ENCODE measurements around the gene SMPD2. TPM values are rescaled to one million over a fixed set of nuclear protein-coding genes. Genes with fewer than 3 reads are reported as not detected.

Gene SMPD2
- total RNA-seq, 1 experiment from 2014 or later = 14.7 TPM

DNA sequence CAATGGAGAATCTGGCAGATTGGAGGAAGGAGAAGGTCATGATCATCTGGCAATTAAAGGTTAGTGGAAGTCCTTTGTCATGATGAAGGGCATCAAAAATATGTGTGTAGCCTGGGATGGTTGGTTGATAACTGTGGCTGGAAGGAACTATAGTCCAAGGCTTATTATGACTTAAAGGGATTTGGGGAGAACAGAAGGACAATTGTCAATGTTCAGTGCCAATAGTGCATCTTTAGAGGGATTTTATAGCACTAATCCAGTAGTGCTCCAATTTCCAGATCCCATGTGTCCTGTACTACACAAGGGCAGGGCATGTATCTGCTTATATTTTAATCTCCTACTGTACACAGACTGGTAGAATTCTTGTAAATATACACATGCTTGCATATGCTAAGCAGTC is 47.5 kb downstream of the SMPD2 start:
- DNase-seq (ENCODE audit: low read depth, low spot score) (no peak), ATAC-seq (no peak)
- Histone ChIP-seq H3K9me2 (ENCODE audit: insufficient read depth) (no peaks in the 10 kb centered on the region), H3K4me2 (ENCODE audit: low read length) (no peak overlapping the region), H3K9me3 (ENCODE audit: control insufficient read depth in 1 of 2, insufficient read depth in 1 of 2, low read depth in 1 of 2, low read length in 2 of 2) (no peaks in the 10 kb centered on the region), H3K4me3 (replicated peaks in 1 of 2; ENCODE audit: low read depth in 1 of 2, low read length in 2 of 2) (no peak overlapping the region), H2AFZ (ENCODE audit: low read depth, low read length, poor library complexity, severe bottlenecking) (no peak overlapping the region), H3K79me2 (ENCODE audit: insufficient read depth, low read length) (no peaks in the 10 kb centered on the region), H3K27ac (ENCODE audit: low read depth, low read length) (no peak overlapping the region), H3K4me1 (ENCODE audit: control insufficient read depth in 1 of 2, insufficient read depth in 2 of 2, low read length in 2 of 2) (peaks cover 0 to 10% of the 10 kb centered on the region in 2 experiments; a peak in 3 of 4 replicates), H3K27me3 (ENCODE audit: insufficient read depth, low read length) (no peaks in the 10 kb centered on the region), H4K20me1 (ENCODE audit: insufficient read depth) (no peaks in the 10 kb centered on the region), H3K36me3 (ENCODE audit: control insufficient read depth in 1 of 2, insufficient read depth in 2 of 2, low read length in 2 of 2) (no peaks in the 10 kb centered on the region), H3K9ac (ENCODE audit: low read length) (no peak overlapping the region)
- RAD21 ChIA-PET (ENCODE audit: low non-redundant PET in 1 of 2, low total read pairs in 2 of 2, uncharacterized antibody in 2 of 2, unreplicated experiment in 2 of 2) = no interaction called here
- no TSS peak for BruUV-seq (replicated peaks)
- CTCF ChIA-PET = no interaction called here
- TF ChIP-seq YY1 (IDR thresholded peaks at IDR 0.05; ENCODE audit: extremely low read depth, insufficient replicate concordance, low read depth, low read length) (no peak), TCF7L2 (IDR thresholded peaks at IDR 0.05; ENCODE audit: borderline replicate concordance, extremely low read depth, insufficient read depth, insufficient read length) (no peak), FOSL1 (IDR thresholded peaks at IDR 0.05; ENCODE audit: low read depth) (no peak), RAD21 (IDR thresholded peaks at IDR 0.05; ENCODE audit: low read depth) (no peak), SP1 (IDR thresholded peaks at IDR 0.05; ENCODE audit: low read depth) (no peak), POLR2A (IDR thresholded peaks at IDR 0.05; ENCODE audit: borderline replicate concordance, extremely low read depth, insufficient read depth, insufficient read length) (no peak), CEBPB (IDR thresholded peaks at IDR 0.05; ENCODE audit: low read depth) (no peak), CBX3 (IDR thresholded peaks at IDR 0.05; ENCODE audit: low read depth) (no peak), ZFX (IDR thresholded peaks at IDR 0.05) (no peak), SRF (IDR thresholded peaks at IDR 0.05; ENCODE audit: low read depth) (no peak), ELF1 (IDR thresholded peaks at IDR 0.05; ENCODE audit: borderline replicate concordance, low read depth) (no peak), POLR2AphosphoS5 (IDR thresholded peaks at IDR 0.05; ENCODE audit: low read depth, low read length) (no peak), EZH2 (IDR thresholded peaks at IDR 0.05) (no peak), EGR1 (IDR thresholded peaks at IDR 0.05; ENCODE audit: low read depth) (no peak)
- TF ChIP-seq, protein P1, sequence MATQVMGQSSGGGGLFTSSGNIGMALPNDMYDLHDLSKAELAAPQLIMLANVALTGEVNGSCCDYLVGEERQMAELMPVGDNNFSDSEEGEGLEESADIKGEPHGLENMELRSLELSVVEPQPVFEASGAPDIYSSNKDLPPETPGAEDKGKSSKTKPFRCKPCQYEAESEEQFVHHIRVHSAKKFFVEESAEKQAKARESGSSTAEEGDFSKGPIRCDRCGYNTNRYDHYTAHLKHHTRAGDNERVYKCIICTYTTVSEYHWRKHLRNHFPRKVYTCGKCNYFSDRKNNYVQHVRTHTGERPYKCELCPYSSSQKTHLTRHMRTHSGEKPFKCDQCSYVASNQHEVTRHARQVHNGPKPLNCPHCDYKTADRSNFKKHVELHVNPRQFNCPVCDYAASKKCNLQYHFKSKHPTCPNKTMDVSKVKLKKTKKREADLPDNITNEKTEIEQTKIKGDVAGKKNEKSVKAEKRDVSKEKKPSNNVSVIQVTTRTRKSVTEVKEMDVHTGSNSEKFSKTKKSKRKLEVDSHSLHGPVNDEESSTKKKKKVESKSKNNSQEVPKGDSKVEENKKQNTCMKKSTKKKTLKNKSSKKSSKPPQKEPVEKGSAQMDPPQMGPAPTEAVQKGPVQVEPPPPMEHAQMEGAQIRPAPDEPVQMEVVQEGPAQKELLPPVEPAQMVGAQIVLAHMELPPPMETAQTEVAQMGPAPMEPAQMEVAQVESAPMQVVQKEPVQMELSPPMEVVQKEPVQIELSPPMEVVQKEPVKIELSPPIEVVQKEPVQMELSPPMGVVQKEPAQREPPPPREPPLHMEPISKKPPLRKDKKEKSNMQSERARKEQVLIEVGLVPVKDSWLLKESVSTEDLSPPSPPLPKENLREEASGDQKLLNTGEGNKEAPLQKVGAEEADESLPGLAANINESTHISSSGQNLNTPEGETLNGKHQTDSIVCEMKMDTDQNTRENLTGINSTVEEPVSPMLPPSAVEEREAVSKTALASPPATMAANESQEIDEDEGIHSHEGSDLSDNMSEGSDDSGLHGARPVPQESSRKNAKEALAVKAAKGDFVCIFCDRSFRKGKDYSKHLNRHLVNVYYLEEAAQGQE (IDR thresholded peaks at IDR 0.05; ENCODE audit: low read depth) = no peak
- TF ChIP-seq, protein P2, sequence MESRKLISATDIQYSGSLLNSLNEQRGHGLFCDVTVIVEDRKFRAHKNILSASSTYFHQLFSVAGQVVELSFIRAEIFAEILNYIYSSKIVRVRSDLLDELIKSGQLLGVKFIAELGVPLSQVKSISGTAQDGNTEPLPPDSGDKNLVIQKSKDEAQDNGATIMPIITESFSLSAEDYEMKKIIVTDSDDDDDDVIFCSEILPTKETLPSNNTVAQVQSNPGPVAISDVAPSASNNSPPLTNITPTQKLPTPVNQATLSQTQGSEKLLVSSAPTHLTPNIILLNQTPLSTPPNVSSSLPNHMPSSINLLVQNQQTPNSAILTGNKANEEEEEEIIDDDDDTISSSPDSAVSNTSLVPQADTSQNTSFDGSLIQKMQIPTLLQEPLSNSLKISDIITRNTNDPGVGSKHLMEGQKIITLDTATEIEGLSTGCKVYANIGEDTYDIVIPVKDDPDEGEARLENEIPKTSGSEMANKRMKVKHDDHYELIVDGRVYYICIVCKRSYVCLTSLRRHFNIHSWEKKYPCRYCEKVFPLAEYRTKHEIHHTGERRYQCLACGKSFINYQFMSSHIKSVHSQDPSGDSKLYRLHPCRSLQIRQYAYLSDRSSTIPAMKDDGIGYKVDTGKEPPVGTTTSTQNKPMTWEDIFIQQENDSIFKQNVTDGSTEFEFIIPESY (IDR thresholded peaks at IDR 0.05; ENCODE audit: extremely low read depth, insufficient replicate concordance, low read length) = no peak
- TF ChIP-seq, protein P3, sequence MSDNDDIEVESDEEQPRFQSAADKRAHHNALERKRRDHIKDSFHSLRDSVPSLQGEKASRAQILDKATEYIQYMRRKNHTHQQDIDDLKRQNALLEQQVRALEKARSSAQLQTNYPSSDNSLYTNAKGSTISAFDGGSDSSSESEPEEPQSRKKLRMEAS (IDR thresholded peaks at IDR 0.05) = no peak
- TF ChIP-seq, protein P4, sequence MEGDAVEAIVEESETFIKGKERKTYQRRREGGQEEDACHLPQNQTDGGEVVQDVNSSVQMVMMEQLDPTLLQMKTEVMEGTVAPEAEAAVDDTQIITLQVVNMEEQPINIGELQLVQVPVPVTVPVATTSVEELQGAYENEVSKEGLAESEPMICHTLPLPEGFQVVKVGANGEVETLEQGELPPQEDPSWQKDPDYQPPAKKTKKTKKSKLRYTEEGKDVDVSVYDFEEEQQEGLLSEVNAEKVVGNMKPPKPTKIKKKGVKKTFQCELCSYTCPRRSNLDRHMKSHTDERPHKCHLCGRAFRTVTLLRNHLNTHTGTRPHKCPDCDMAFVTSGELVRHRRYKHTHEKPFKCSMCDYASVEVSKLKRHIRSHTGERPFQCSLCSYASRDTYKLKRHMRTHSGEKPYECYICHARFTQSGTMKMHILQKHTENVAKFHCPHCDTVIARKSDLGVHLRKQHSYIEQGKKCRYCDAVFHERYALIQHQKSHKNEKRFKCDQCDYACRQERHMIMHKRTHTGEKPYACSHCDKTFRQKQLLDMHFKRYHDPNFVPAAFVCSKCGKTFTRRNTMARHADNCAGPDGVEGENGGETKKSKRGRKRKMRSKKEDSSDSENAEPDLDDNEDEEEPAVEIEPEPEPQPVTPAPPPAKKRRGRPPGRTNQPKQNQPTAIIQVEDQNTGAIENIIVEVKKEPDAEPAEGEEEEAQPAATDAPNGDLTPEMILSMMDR (IDR thresholded peaks at IDR 0.05 in 2 of 3, conservative IDR thresholded peaks at IDR 0.05 in 1 of 3; ENCODE audit: borderline replicate concordance in 1 of 3, insufficient read depth in 1 of 3, low read depth in 2 of 3, low read length in 2 of 3) = no peak
- intact Hi-C loops (cut with micrococcal nuclease) = no loop called here
- POLR2A ChIA-PET = no interaction called here

Measured in HCT116 (cell line).